GM19240 (cell line): ENCODE measurements around the gene ARHGAP24.
"Not testable (repeated sequence)": the region's sequence is repeated elsewhere in the genome, so short reads cannot be mapped to it uniquely, and the experiment has no call there.

Source experiments
- DNase-seq: peaks from one replicate; pipeline ENCODE4 v3.0.0; 2011; ENCODE audit warnings: low spot score; ENCODE audit not compliant: insufficient read length

ARHGAP24 gene

DNA sequence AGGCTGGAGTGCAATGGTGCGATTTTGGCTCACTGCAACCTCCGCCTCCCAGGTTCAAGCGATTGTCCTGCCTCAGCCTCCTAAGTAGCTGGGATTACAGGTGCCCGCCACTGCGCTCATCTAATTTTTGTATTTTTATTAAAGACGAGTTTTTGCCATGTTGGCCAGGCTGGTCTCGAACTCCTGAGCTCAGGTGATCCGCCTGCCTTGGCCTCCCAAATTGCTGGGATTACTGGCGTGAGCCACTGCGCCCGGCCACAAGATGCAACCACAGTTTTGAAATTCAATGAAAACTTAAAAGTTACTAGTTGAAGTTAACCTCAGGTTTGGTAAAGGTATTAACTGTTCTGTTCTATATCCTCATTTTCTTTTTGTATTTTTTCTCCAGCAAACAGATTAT lies 427.7 kb downstream of the ARHGAP24 start:
- DNase-seq = not testable (repeated sequence)

DNA sequence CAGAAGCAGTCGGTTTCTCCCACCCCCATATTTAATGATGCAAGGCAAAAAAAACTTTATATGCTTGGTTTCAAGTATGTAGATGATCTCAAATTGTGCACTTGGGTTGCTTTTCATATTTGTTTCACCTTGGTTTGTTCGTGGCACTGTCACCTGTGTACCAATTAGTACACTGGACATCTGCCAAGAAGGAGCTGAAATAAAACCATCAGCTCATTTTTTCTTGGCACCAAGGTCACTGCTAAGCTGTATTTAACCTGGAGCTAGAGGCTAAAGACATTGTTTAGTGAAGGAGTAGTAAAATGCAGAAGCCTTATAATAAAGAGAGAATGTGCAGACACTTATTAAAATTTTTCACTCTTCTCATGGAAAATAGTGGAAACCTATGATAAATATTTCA lies 430.8 kb downstream of the ARHGAP24 start:
- DNase-seq = no peak

DNA sequence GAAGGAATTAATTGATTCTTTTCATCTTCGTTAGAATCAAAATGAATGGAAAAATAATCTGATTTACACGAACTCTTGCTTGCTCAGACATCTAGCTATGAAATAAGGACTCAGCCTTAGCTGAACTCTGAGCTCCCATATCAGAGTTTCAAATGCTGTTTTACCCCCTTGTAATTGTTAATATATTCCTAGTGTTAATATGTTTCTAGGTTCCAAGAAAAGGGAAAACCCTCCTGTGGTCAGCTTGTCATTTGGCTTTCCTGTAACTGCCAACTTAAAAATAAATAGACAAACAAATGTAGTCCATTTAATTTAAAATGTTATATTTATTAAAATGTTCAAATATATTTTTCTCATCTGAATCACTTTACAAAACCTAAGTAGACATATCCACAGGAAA lies 432.1 kb downstream of the ARHGAP24 start:
- no peak for DNase-seq

DNA sequence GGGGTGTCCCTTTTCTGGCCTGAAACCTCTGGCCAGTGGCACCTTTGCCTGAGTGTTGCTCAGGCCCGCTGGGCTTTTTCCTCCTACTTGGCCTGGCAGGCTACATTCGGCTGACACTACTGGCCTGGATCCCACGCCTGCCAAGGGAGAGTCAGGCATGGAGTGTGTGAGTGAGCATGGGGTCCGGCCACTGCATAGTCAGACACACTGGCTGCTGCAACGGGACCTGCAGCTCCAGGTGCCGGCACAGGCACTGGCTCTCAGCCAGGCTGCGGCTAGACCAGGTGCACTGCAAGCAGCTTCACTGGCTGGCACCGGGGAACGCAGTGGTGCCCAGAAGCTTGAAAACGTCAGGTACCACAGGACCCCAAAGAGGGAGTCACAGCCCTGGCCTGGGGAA lies 434.9 kb downstream of the ARHGAP24 start:
- no peak for DNase-seq

DNA sequence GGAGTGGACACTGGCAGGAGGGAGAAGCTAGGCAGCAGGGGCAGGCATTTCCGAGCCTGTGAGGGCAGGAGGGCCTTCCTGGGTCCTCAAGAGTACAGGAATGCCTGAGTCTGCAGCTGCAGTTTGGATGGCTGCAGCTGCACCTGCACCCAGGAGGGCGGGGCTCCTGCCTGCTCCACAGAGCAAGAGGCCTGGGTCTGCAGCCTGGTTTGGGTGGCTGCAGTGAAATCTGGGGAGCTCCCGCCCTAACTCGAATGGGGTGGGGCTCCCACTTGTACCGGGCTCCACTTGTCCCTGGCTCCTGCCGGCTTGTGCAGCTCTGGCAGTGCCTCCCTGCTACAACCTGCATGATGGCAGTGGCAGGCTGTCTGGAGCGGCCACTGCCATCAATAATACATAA lies 436.0 kb downstream of the ARHGAP24 start:
- no peak for DNase-seq

DNA sequence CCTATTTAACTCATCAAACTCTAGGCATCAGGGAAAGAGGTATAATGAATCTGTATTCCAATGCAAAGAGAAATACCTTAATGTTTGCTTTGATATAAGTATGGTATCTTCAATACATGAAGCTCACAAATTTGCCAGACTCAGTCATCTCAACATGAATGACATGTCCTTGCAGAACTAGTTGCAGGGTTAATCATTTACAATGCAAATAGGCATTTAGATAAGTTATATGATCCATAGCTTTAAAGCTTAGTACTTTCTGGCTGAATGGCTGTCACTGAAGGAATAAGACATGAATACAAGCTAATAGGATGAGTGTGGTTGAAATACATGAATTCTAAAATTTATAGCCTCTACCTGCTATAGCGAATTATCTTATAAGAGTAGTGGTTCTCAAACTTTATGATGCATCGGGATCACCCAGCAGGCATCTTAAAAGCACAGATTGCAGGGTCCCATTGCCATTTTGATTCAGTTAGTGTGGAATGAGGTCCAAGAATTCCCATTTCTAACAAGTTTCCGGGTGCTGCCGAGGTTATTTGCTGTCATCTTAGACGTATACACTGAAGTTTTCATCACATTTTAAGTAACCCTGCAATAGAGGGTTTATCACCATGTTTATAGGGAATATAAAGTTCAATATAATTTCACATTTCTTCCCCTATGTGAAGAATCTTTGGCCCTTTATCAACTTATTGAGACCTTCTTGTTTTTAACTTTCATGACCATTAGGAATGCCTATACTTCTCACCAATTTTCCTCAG lies 439.2 kb downstream of the ARHGAP24 start:
- DNase-seq = no peak

DNA sequence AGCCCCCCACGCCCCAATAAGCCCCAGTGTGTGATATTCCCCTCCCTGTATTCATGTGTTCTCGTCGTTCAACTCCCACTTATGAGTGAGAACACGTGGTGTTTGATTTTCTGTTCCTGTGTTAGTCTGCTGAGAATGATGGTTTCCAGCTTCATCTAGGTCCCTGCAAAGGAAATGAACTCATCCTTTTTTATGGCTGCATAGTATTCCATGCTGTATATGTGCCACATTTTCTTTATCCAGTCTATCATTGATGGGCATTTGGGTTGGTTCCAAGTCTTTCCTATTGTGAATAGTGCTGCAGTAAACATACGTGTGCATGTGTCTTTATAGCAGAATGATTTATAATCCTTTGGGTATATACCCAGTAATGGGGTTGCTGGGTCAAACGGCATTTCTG lies 440.6 kb downstream of the ARHGAP24 start:
- not testable (repeated sequence) for DNase-seq

DNA sequence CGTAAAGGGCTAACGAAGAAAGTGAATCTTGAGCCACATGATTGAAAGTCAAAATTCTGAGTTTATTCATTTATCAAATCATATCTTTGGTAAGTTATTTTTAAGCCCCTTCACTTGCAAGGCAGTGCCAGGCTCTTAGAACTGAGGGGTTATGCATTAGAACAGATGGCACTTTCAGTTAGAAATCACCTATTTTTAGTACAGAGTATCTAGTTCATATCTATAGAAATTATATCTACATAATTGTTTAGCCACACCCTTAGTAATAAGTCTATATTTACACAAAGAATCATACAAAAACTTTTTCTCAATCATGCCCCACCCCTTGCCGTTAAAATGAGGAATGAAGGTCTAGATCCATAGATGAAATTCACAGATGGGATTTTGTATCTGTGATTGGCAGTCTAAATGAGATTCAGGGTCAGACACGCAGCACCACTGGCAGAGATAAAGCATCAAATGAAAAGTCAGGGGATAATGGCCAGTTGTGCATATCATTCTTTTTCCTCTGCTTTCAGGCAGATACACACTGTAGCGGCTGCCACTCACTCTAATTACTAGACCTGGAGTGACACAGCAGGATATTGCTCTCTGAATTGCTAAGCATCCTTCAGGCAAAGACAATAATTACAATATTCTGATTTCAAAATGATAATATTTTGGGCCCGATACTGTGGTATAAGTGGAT lies 444.4 kb downstream of the ARHGAP24 start:
- DNase-seq = no peak

DNA sequence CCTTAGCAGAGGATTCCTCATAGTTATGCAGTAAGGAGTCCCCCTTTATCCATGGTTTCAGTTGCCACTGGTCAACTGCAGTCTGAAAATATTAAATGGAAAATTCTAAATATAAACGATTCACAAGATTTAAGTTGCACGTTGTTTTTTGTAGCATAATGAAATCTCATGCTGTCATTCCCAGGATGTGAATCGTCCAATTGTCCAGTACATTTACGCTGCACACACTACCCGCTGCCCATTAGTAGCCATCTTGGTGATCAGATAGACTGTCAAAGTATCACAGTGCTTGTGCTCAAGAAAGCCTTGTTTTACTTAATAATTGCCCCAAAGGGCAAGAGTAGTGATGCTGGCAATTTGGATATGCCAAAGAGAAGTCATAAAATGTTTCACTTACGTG lies 450.1 kb downstream of the ARHGAP24 start:
- no peak for DNase-seq

DNA sequence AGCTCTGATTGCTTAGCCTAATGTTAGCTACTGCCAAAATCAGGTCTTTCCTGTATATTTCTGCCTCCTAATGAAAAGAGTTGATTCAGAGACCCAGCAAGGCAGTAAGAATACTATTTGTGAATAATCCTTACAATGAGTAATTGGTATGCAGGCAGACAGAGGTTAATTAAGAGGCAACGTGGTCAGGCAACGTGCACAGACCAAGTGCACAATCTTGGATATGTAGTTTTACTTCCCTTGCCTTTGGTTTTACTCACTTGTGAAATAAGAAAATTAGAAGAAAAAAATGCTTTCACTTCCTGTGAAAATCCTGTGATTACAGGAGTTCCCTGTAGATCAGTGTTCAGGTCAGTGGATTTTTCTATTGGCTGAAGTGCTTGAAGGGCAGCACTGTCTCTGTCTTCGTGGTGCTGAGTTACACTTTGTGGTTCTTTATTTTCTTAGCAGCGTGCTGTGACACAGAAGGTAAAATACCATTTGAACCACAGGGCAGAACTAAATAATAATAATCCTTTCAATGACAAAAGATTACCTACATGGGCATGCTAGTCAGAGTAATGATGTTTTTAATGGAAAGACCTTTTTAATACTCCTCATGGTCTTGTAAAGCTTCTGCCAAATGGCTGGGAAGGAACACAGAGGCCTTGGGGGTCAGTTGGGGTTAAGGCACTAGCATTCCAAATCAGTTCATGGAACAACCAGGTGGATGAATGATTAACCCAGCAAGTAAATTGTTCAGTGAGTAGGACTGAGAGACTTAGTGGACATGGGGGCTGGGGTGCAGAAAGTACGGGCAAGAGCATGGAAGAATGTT lies 454.0 kb downstream of the ARHGAP24 start:
- DNase-seq = no peak

DNA sequence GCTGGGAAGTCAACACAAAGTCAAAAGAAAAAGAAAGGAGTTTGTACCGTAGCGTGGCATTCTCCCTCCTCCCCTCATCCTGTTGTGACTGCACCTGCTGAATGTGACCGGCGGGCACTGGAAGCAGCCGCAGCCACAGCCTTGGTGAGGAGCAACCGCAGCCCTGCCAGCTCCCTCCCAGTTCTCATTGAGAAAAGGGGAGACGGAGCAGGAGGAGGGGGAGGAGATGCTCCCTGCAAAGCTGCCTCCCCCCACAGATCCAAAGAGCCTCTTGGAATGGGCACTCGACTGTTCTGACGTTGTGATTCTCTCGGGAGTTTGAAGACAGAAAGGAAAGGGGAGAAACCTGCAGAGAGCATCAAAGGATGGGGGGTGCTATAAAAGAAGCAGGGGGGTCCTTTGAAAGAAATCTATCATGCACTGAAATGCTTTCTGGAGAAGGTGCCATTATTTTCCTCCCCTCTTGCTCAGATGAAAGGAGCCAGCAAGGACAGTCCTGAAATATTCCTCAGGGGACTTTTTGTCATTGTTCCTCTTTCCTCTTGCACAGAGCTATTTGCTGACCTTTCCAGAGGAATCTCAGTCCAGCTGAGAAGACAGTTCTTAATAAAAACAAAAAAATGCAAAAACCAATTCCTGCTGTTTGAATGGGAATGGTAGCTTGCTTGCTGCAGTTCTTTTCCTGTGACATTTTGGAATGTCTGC lies 455.2 kb downstream of the ARHGAP24 start:
- DNase-seq = no peak

DNA sequence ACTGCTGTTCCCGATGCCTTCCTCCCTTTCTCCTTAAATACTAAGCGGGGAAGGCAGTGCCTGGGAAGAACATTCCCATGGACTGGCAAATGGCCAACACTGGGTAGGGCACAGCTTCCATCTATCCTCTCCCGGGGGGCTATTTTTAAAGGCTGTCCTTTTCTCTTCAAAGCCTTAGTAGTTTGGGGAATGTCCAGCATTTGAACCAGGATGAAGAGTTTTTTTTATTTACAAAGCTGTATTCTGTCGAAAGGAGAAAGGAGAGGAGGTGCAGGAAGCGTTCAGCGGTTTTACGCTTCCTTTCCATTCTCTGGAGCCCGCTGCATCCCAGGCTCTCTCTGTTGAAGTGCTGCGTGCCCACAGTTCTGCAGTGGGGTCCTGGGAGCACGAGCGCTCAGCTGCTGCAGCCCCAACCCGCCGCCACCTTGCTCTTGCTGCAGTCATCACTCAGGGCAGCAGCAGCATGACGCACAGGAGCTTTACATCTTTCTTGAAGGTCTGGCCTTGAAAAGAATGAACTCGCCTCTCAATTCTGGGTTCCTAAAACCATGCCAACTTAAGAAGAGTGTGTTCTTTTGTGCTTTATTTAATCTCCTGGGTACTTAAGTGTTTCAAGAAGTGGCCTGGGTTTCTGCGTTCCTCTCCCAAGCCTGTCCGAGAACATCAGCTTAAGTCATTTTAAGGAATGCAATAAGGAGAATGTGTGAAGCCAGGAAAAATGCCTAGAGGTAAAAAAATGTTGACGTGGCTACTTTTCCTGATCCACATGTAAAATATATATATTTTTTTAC lies 457.7 kb downstream of the ARHGAP24 start:
- no peak for DNase-seq

DNA sequence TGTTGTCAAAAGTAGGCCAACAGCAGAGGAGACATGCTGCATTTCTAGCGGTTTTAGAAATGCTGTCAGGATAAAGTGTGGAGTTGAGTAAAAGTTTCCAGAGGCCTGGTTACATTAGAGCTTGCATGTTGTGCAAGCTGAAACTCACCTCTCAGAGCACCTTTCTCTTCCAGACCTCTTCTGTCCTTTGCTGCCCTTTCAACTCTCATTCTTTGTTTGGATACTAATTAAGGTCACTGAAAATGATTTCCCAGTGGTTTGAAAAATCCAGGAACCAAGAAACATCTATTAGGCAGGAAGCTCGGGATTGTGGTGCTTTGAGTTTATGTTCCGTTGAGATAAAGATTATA lies 458.3 kb downstream of the ARHGAP24 start:
- no peak for DNase-seq

DNA sequence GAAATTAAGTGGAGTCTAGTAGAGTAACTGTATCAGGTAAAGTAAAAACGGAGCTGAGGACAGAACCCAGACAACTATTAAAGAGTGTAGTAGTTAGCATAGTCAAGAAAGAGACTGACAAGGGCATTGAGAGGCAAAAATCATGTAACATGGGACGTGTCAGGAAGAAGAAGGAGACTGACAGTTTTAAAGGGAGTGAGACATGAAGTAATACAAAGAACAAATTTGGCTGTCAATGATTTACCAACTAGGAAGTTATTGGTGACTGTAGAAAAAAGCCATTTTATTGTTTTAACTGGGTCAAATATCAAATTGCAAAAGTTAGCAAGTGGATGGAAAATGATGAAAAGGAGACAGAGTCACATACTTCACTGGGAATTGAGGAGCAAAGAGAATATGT lies 462.6 kb downstream of the ARHGAP24 start:
- DNase-seq = no peak

DNA sequence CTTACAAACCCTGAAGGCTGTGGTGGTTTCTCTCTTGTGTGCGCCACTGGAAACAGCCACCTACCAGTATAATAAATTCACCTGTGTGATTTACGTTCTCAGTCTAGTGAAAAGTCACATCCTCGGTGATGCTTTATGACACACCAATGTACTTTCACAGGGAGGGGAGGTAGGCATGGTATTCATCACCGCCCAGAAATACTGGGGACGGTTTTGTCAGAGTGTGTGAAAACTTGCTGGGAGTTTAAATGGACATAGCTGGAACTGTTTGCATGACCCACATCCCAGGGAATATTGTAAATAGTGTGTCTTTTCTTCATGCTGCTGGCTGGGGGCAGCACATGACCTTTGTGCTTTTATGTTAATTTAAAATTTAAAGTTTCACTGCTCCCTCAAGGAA lies 463.1 kb downstream of the ARHGAP24 start:
- DNase-seq = no peak

DNA sequence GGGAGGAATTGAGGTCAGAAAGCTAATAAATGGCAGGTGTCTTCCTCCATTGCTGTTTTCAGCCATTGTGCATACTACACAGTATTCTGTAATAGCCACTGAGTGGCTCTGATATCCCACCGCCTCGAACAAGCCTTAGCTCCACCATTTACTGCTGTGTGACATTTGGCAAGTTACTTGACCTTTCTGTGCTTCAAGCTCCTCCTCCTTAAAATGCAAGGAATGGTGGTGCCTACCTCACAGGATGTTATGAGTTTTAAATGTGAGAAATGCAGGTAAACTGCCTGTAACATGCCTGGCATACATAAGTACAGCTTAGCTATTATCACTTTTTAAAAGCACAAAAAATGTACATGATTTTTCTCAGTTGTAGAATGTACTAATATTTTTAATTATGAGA lies 464.0 kb downstream of the ARHGAP24 start:
- no peak for DNase-seq

DNA sequence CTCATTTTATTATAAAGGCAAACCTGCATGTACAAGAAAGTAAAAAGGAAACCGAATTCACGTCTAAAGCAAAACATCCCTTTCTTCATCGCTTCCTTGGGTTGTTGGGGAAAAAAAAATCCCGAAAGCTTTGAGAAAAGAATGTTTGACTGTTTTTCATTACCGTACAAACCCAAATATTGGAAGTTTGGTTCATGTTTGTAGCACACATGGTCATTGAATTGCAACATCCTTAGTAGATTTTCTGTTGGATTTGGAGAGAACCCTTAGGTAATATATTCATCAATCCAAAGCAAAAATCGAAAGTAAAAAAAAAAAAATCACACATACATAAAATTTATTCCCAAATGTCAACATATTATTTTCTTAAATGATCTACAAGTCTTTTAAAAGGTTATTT lies 464.6 kb downstream of the ARHGAP24 start:
- DNase-seq = no peak

DNA sequence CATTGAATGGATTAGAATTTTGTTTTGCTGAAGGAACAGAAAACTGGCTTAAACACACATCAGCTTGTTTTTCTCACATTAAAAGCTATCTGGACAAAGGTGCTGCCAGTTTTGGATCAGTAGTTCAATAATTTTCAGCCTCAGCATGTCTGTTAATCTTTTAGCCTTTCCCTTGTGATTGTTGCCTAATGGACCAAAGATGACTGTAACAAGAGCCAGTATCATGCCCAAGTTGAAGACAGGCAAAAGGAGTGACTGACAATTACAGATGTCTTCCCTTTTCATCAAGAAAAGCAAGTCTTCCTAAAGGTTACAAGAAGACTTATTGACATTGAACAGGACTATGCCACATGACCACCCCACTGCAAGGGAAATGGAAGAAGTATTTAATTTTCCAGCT lies 465.2 kb downstream of the ARHGAP24 start:
- no peak for DNase-seq

DNA sequence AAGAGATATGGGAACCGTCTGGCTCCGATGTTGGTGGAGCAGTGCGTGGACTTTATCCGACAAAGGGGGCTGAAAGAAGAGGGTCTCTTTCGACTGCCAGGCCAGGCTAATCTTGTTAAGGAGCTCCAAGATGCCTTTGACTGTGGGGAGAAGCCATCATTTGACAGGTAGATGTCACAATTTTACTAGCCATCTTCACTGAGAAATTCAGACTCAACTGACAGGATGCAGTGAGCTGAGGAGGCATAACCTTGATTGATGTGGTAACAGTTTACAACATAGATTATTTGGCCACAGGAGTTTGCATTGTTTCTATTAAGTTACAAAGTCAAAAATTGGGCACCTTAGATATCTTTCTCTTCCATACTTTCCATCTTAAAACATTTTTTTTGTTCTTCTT lies 467.2 kb downstream of the ARHGAP24 start:
- DNase-seq = no peak

DNA sequence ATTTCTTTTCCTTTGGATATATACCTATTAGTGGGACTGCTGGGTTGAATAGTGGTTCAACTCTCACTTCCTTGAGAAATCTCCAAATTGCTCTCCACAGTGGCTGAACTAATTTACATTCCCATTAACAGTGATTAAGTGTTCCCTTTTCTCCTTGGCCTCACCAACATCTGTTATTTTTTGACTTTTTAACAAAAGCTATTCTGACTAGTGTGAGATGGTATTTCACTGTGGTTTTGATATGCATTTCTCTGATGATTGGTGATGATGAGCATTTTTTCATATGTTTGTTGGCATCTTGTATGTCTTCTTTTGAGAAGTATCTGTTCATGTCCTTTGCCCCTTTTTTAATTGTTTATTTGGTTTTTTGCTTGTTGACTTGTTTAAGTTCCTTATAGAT lies 471.9 kb downstream of the ARHGAP24 start:
- no peak for DNase-seq

DNA sequence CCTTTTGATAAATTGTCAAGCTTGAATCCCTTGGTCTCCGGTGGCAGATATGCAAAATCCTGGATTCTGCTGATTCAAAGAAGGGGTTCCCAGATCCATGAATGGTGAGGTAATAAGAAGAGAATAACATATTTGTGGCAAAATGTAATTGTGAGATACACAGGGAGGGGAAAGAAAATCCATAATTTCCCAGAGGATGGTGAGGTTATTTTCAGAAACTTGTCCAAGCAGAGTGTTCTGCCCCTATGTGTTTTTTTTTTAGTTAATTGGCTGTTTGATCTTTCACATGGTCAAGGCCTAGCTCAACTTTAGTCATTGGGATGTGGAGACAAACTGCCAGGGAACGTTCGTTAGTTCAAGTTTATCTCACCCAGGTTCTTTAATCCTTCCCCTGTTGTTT lies 476.1 kb downstream of the ARHGAP24 start:
- DNase-seq = no peak
